GM12874 (cell line): ENCODE data around the gene PEX7.

Source experiments
- CTCF ChIP-seq: IDR thresholded peaks from 2 replicates; pipeline ENCODE4 v1.5.1; 2011; ENCODE audit warnings: low read depth, mild to moderate bottlenecking, control low read depth, low read length, moderate library complexity; ENCODE audit not compliant: insufficient read depth

PEX7 gene

GRCh38 chr6:136809091-136809860 lies 13.1 kb upstream of the PEX7 start:
- no peak for TF ChIP-seq CTCF

- TF ChIP-seq CTCF, result no peak
Observed at GRCh38 chr6:136811272-136811671, 11.1 kb upstream of the PEX7 start.

- no peak for TF ChIP-seq CTCF
Observed at GRCh38 chr6:136812174-136812573, 10.2 kb upstream of the PEX7 start.

GRCh38 chr6:136816656-136817055 lies 5.7 kb upstream of the PEX7 start:
- TF ChIP-seq CTCF, result no peak

GRCh38 chr6:136820561-136820960 lies 1.8 kb upstream of the PEX7 start:
- TF ChIP-seq CTCF, result no peak

- no peak for TF ChIP-seq CTCF
Observed at GRCh38 chr6:136822046-136822375, 381 bp upstream of the PEX7 start.

GRCh38 chr6:136823128-136823660 lies 802 bp downstream of the PEX7 start:
- TF ChIP-seq CTCF, result no peak

GRCh38 chr6:136826216-136826615 lies 3.8 kb downstream of the PEX7 start:
- no peak for TF ChIP-seq CTCF
